H1 (cell line): ENCODE measurements around the gene CRK. TPM values are rescaled to one million over a fixed set of nuclear protein-coding genes. Genes with fewer than 3 reads are reported as not detected.

Experiments
- BCL11A ChIP-seq, 2 experiments: IDR thresholded peaks; one replicate each; pipeline ENCODE4 v1.6.1; 2011; ENCODE audit warnings: low read depth in 2 of 2, low read length in 2 of 2, mild to moderate bottlenecking in 2 of 2
- EZH2 ChIP-seq: fragments of 200-600 bp; sonication (generic); IDR thresholded peaks from 2 replicates; pipeline ENCODE4 v1.7.1; 2012; ENCODE audit warnings: low read depth, mild to moderate bottlenecking, moderate library complexity, low read length, inconsistent platforms; ENCODE audit not compliant: severe bottlenecking
- HDAC6 ChIP-seq: IDR thresholded peaks from one replicate; pipeline ENCODE4 v1.7.1; 2012; ENCODE audit warnings: low read depth, mild to moderate bottlenecking, inconsistent platforms, low read length, moderate library complexity
- KDM4A ChIP-seq: IDR thresholded peaks from one replicate; pipeline ENCODE4 v1.7.1; 2012; ENCODE audit warnings: low read depth, mild to moderate bottlenecking, moderate library complexity, low read length, inconsistent platforms; ENCODE audit not compliant: severe bottlenecking
- NANOG ChIP-seq: IDR thresholded peaks from 2 replicates; pipeline ENCODE4 v1.6.1; 2011; ENCODE audit warnings: low read length, low read depth, mild to moderate bottlenecking, inconsistent platforms; ENCODE audit not compliant: insufficient read depth, poor library complexity, severe bottlenecking
- POLR2A ChIP-seq, 2 experiments: IDR thresholded peaks; 1 replicate in 1 of 2; 2 replicates in 1 of 2; pipeline ENCODE4 v1.6.1; 2011; ENCODE audit warnings: low read depth in 2 of 2, low read length in 2 of 2, mild to moderate bottlenecking in 2 of 2; ENCODE audit errors: control extremely low read depth in 1 of 2
- POU5F1 ChIP-seq: IDR thresholded peaks from 2 replicates; pipeline ENCODE4 v1.6.1; 2011; ENCODE audit warnings: low read depth, mild to moderate bottlenecking, low read length, moderate library complexity
- SIN3A ChIP-seq, 2 experiments: IDR thresholded peaks in 1 of 2; conservative IDR thresholded peaks in 1 of 2; 2 replicates each; pipeline ENCODE4 v1.6.1; 2011 to 2012; ENCODE audit warnings: low read length in 2 of 2, improper control_type of control experiment in 1 of 2, low read depth in 1 of 2, mild to moderate bottlenecking in 1 of 2
- SIRT6 ChIP-seq: IDR thresholded peaks from one replicate; pipeline ENCODE4 v1.7.1; 2012; ENCODE audit warnings: low read length, inconsistent platforms
- SIX5 ChIP-seq: IDR thresholded peaks from 2 replicates; pipeline ENCODE4 v1.6.1; 2011; ENCODE audit warnings: mild to moderate bottlenecking, low read depth, low read length
- polyA plus RNA-seq, 7 experiments: library from polyadenylated mRNA; depleted of rRNA in 3 of 7; stranded (reverse) in 5 of 7; unstranded in 2 of 7; fragments of >200 nt in 5 of 7; fragments of 200-250 nt in 2 of 7; gene quantifications; 1 replicate in 5 of 7; 2 replicates in 1 of 7; 4 replicates in 1 of 7; pipeline versions ENCODE4 v1.2.1 to v1.2.3, GENCODE V29; 2011 to 2013; ENCODE audit warnings: missing spikeins in 2 of 7, mixed read lengths in 2 of 7
- total RNA-seq: library from RNA; stranded (reverse); fragmentation: NEBNext Ultra II Directional; extraction: Animal tissue kit (Norgen Biotek cat#: 25700); gene quantifications from 2 replicates; pipeline ENCODE4 v1.2.1, GENCODE V29; 2021

CRK gene
- total and polyA plus RNA-seq, 2 of the 8 experiments (the other 6 are each of a cell fraction or from before 2014, with no cell fraction given) = 32.8 to 57.1 TPM

DNA sequence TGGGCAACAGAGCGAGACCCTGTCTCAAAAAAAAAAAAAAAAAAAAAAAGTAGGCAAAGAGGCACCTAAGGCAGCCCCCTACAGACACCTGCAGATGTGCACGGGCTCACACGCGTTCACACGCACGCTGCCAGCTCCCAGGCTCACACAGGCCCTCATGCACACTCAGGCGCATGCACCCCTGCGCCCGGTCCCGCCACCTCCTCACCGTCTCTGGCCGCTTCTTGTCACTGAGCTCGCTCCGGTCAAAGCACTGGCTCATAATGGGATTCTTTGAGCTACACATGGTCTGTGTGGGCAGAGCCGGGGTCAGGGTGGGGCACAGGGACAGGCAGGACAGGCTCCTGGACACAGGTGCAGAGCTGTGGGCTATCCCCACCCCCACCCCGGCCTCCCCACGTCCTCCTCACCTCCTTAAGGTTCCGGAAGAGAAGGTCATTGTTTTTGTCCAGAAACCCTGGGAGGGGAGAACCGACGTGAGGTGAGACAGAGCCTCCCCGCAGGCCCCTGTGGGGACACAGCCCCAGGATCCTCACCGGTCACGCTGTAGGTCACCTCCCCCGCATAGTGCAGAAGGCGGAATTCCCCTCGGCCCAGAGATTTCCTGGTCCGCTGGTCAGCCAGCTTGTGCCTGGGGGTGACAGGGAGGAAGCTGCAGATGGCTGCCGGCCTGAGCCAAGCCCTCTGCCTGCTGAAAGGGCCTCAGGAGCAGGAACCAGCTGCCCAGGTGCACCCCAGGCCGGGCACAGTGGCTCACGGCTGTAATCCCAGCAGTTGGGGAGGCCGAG lies 18.6 kb upstream of the CRK start (continued):
- TF ChIP-seq EZH2 (no peak), SIN3A (conservative IDR thresholded peaks at IDR 0.05 in 1 of 2, IDR thresholded peaks at IDR 0.05 in 1 of 2; ENCODE audit: low read depth in 1 of 2, low read length in 2 of 2) (no peak), BCL11A (IDR thresholded peaks at IDR 0.05; ENCODE audit: low read depth in 2 of 2, low read length in 2 of 2) (no peak), NANOG (no peak), SIX5 (no peak), SIRT6 (no peak), POLR2A (IDR thresholded peaks at IDR 0.05; ENCODE audit: control extremely low read depth in 1 of 2, low read depth in 2 of 2, low read length in 2 of 2) (no peak), POU5F1 (no peak), KDM4A (no peak), HDAC6 (no peak)
